T-helper 9 cell (primary cell): ENCODE results near the gene SNRPD2.
"Not testable (repeated sequence)": the region's sequence is repeated elsewhere in the genome, so short reads cannot be mapped to it uniquely, and the experiment has no call there.

Experiments
- DNase-seq: peaks from one replicate; pipeline ENCODE4 v3.0.0-alpha.2; 2020
- total RNA-seq, 2 donors: gene quantifications; one replicate each; lab custom pipeline; 2026; lab: John Stamatoyannopoulos, UW

SNRPD2 gene
- 85.9 to 129 reads per million in 2 donors for total RNA-seq

DNA sequence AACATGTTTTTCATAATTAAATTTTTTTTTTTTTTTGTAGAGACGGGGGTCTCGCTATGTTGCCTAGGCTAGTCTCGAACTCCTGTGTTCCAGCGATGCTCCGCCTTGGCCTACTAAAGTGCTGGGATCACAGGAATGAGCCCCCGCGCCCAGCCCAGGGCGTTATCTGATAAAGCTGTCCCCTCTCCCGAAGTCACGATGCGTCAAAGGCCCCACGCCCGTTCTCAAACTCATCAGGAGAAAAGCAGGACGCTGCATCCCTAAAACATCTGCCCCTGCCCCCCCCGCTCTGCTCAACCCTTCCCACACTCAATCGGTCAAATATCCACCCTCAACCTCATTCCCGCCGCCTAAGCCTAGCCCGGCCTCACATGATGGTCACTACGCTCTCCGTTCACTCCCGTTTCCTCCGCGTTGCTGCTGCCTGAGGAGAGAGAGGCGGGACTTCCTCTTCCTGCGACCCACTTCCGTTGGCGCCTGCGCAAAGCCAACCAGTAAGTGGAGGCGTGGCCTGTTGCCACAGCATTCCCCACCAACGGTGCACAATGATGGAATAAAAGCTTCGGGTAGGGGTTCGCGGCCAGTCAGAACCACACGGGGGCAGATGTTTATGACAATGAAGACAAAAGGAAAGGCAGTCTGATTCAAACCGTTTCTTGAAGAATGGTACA lies at the start of gene SNRPD2:
Gene SNRPD2 (minus strand): TSS at position 438 of the 671 bp plus-strand sequence. CDS start 65 bp downstream, at position 373.
- peak; percentile 86 for DNase-seq

GRCh38 chr19:45739498-45740439 lies 48.0 kb upstream of the SNRPD2 start:
- no peak for DNase-seq

- DNase-seq = no peak
These were observed 41.5 kb upstream of the SNRPD2 start, which contains the start of gene MEIOSIN for GRCh38 chr19:45733160-45733810. Gene MEIOSIN, plus strand, starts transcription at chr19:45733439. Its CDS starts 1,938 bp downstream, at chr19:45735377.

DNA sequence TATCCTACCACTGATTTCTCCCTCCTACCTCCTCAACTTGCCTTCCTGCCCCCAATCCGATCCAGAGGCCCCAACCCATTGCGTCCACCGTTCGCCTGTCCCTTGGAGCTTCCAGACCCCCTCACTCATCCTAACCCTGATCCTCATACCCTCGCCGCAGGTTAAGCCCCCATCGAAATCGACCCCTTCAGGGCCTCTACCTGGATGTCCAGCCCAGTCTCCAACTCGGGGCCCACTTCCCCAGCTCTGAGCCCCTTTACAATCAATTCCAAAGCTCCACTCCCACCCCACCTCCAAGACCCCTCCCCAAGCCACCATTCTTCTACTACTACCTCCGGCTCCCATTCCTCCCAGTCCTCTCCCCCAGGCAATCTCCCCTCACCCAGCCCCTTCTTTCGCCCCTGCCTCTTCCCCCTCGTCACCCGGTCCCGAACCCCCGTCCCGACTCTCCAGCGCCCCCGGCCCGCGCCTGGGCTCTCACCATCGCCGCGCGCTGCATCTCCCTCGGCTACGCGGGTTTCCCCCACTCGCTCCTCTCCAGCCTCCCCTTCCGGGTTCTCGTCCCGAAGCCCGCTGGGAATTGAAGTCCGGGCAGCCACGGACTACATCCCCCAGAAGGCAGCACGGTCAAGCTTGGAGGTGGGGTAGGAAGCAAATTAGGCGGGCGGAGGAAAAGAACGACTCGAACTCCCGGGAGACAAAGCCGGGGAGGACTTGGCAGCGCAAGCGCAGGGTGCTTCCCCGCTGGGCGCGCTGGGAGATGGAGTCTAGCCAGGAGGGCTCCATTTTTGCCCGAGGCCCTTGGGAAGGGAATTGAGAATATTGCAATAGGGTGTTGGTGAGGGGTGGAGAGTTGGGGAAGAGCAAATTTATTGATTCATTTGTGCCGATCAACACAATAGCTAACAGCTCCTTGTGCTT lies 38.9 kb upstream of the SNRPD2 start, which contains the start of gene FBXO46:
Gene FBXO46 (minus strand): TSS at position 529 of the 921 bp plus-strand sequence. CDS start 17,401 bp downstream, outside the sequence.
- DNase-seq = peak; percentile 87

DNA sequence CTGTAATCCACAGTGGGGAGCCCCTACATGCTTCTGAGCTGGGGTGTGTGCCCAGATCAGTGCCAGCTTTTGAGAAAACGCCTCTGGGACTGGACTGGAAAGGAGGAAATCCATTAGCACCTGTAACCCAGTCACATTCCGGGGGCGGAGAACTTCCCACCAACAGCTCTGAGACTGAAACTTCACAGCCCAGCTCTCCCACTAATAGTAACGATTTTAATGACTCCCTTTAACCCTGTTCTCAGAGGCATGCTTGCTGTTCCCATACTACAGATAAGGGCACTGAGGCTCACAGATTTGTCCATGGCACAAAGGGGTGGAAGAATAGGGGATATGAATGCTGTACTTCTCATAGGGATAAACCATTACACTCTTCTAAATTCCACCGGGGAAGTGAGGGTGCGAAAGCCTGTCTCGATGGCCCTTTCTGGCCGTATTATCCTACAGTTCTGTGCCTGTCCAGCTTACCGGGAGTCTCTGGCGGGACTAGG lies 38.1 kb upstream of the SNRPD2 start:
- no peak for DNase-seq

DNA sequence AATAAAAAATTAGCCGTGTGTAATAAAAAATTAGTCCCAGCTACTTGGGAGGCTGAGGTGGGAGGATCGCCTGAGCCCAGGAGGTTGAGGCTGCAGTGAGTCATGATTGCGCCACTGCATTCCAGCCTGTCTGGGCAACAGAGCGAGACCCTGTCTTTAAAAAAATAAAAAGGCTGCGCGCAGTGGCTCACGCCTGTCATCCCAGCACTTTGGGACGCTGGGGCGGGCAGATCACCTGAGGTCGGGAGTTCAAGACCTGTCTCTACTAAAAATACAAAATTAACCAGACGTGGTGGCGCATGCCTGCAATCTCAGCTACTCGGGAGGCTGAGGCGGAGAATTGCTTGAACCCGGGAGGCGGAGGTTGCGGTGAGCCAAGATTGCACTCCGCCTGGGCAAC lies 36.9 kb upstream of the SNRPD2 start:
- not testable (repeated sequence) for DNase-seq

GRCh38 chr19:45720065-45720464 lies 28.3 kb upstream of the SNRPD2 start:
- DNase-seq = not testable (repeated sequence)

DNA sequence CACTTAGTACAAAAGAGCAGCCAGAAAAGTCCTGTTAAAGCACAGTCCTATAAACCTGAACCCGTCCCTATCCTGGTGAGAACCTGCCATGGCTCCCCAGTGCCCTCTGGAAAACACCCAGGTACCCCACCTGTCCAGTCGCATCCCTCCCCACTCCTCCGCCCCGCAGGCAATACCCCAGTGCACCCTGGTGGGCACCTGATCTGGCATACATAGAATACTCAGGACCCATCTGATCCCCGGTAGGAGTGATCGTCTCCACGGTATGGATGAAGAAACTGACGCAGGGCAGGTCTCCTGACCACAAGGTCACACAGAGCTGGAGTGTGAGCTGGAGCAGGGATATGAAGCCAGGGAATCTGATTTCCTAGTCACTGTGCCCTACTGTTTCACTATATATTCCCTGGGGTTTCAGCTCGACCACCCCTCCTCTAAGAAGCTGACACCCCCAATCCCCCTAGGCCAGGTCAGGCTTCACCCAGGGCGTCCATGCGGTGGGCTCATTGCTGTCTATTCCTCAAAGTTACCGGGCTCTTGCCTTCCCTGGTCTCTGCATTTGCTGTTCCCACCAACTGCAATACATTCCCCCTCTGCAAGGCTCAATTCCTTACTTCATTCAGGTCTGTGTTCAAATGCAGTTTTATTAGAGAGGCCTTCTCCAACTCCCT lies 26.4 kb upstream of the SNRPD2 start:
- DNase-seq = no peak

DNA sequence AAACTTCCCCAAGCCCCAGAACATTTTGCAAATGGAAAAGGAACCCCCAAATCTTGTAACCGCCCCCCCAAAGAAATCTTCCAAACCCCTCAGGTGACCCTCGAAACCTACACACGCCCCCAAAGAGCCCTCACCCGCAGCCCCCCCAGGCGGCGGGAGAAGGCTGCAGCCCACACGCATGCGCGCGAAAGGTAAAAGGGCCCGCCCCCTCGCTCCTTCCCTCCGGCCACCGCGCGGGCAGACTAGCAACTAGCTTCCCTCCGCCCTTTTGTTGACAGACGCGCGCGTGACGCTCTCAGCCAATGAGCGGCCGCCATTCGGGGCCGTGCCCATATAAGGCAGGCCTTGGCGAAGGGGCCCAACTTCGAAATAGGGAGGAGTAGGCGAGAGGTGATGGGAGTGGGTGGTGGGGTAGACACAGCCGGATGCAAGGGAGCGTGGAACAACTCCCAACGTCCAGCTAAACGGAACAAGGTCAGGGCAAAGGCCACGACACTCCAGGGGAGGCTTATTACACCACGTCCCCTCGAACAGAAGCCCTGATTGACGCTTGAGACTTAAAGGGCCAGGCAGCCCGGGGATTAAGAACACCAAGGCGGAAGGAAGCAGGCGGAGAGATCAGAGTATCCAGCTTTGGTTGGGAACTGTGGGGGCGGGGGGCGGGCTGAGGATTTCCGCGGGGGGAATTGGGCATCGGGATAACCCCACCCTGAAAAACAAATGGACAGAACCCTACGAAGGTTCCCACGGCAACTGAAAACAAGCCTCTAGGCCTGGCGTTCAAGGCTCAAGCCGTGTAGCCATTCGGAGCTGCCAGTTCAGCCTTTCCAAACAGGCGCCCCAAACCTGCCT lies 25.6 kb upstream of the SNRPD2 start:
- peak; percentile 93 for DNase-seq

DNA sequence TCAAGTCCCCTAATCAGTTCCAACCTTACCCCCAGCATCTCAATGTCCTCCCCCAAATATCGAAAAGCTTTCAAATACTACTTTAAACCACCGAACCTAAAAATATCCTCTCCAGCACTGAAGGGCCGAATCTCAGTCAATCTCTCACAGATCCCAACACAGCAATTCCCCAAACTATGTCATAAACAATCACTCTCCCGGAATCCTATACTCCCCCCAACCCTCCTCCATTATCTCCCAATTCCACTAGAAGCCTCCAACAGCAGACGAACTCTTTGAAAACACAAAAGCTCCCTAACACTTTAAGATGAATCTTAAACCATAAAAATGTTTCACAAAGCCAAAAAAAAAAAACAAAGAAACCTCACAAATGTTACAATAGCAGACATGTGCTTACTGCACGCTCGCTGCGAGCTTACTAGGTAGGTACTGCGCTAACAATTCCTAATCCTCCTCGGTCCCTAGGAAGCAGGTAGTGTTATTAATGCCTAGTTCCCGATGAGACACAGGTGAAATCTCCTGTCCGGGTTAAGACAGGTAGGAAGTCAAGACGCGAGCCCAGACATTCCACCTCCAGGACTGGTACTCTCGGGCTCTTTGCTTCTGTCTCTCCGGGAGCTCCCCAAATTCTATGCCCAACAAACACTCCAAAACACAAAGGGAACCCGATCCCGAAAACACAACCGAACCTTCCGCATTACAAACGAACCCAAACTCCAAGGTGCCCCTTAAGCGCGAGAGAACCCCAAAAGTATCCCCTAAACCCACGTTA lies 24.8 kb upstream of the SNRPD2 start:
- DNase-seq = peak; percentile 11

DNA sequence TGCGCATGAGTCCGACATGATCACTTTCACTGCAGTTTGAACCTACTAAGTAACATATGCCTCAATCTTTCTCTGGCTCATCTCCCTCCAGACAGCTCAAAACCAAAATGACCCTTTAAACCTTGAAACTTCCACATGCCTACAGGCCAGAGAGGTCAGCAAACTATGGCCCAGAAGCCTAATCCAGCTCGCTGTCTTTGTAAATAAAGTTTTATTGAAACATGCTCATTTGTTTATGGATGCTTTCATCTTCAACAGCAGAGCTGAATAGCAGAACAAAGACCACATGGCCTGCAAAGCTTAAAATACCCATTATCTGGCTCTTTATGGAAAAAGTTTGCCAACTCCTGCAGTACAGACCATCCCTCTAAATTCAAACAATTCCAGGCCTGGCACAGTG lies 23.4 kb upstream of the SNRPD2 start:
- no peak for DNase-seq

DNA sequence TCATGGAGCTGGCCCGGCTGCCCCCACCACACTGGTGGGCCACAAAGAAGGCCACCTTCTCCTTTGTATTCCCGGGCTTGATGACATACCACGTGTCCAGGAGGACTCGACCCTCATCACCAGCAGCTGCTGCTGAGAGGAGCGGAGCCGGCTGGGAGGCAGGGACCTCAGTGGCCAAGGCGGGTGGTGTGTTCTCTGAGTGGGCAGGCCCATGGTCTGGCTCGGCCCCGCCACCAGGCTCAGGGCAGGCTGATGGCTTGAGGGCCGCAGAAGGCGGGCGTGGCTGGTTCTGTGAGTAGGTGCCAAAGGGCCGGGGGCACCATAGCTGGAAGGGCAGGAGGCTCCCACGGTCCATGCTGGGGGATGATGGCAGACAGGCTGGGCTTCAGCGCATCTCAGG lies 21.4 kb upstream of the SNRPD2 start:
- DNase-seq = no peak

DNA sequence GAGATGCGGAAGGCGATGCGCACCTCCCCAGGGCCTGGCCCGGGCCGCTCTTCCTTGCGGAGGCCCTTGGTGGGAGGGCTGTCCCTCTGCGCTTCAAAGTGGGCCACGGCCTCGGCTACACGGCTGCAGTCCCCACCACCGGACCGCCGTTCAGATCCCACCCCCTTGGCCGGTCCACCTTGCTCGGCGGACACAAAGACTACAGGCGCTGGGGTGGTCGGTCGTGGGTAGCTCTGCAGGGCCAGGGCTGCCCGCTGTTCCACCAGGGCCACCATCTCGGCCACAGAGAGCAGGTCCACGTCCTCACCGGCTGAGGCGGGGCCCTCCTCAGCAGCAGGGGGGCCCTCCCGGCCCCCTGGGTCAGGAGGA lies 20.9 kb upstream of the SNRPD2 start:
- no peak for DNase-seq

DNA sequence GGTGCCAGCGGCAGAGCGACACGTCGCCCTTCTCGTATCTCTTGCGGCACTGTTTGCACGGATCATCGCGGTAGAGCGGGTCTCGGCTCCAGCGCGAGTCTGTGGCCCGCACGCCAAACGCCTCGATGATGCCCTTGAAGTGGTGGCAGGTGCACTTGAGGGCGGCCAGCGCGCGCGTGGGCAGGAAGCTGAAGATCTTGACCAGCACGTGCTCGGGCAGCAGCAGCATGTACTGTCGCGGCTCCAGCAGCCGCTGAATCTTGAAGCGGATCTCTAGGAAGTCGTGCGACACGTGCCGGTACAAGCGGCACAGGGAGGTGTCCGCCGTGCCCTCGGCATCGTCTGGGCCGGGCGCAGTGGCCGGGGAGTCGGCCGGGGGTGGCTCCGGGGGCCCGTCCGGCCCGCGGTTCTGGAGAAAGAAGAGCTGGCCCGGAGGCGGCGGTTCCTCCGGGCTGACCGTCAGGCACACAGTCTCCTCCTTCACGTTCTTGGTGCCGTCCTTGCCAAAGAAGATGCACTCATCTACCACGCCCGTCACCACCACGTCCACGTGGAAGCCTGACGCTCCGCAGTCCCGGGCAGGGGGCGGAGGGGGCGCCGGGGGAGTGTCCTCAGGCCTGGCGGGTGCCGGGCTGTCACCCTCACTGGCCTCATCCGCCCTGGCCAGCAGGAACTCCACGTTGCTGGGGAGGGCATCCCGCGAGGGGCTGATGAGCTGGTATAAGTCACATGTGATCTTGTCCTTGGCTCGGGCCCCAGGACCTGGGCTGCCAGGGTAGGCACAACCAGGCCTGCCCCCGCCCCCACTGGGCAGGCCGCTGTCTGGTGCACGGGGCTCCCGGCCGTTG lies 20.3 kb upstream of the SNRPD2 start:
- DNase-seq = no peak

GRCh38 chr19:45710356-45711130 lies 18.8 kb upstream of the SNRPD2 start:
- no peak for DNase-seq

- no peak for DNase-seq
These were observed 14.1 kb upstream of the SNRPD2 start for GRCh38 chr19:45705710-45706415.

GRCh38 chr19:45705115-45705514 lies 13.4 kb upstream of the SNRPD2 start:
- DNase-seq = no peak
